Endothelial cell (in vitro differentiated cells): ENCODE data around the gene NPHP3. TPM values are rescaled to one million over a fixed set of nuclear protein-coding genes. Genes with fewer than 3 reads are reported as not detected.

ENCODE experiments used
- DNase-seq: peaks from one replicate; pipeline ENCODE4 v3.0.0; 2021; ENCODE audit warnings: low spot score
- H3K27ac Mint-ChIP-seq: one replicate; pipeline ENCODE4 v1.8.0; 2021; ENCODE audit warnings: mixed read lengths, inconsistent platforms; ENCODE audit not compliant: unreplicated experiment
- H3K27me3 Mint-ChIP-seq: one replicate; pipeline ENCODE4 v1.8.0; 2021; ENCODE audit warnings: mild to moderate bottlenecking, moderate library complexity, mixed read lengths, inconsistent platforms; ENCODE audit not compliant: unreplicated experiment
- H3K36me3 Mint-ChIP-seq: one replicate; pipeline ENCODE4 v1.8.0; 2021; ENCODE audit warnings: mild to moderate bottlenecking, low read depth, mixed read lengths, inconsistent platforms; ENCODE audit not compliant: unreplicated experiment
- H3K4me1 Mint-ChIP-seq: one replicate; pipeline ENCODE4 v1.8.0; 2021; ENCODE audit warnings: mild to moderate bottlenecking, mixed read lengths, inconsistent platforms; ENCODE audit not compliant: unreplicated experiment
- H3K4me3 Mint-ChIP-seq: one replicate; pipeline ENCODE4 v1.8.0; 2021; ENCODE audit warnings: mild to moderate bottlenecking, mixed read lengths, inconsistent platforms; ENCODE audit not compliant: unreplicated experiment
- H3K9me3 Mint-ChIP-seq: one replicate; pipeline ENCODE4 v1.8.0; 2021; ENCODE audit warnings: mixed read lengths, inconsistent platforms; ENCODE audit not compliant: unreplicated experiment
- CTCF ChIP-seq: fragments of 200-600 bp; sonication (generic); IDR thresholded peaks from one replicate; pipeline ENCODE4 v1.5.0; 2021; ENCODE audit warnings: antibody characterized with exemption; ENCODE audit not compliant: unreplicated experiment
- total RNA-seq: library from RNA; stranded (reverse); fragmentation: NEBNext Ultra II Directional; extraction: Animal tissue kit (Norgen Biotek cat#: 25700); gene quantifications from one replicate; pipeline ENCODE4 v1.2.1, GENCODE V29; 2021; ENCODE audit not compliant: unreplicated experiment

NPHP3 gene
- total RNA-seq, 1 donor from 2014 or later: 30.0 TPM

- Mint-ChIP-seq H3K36me3 (peaks cover 25% of the 10 kb centered on the region), H3K9me3 (no peaks in the 10 kb centered on the region), H3K4me1 (no peaks in the 10 kb centered on the region), H3K27ac (no peak overlapping the region), H3K27me3 (peaks cover 2% of the 10 kb centered on the region), H3K4me3 (no peak overlapping the region)
- no peak for TF ChIP-seq CTCF
- no peak for DNase-seq
Measured at GRCh38 chr3:132694991-132695390, 27.2 kb downstream of the NPHP3 start.

- no peak overlapping the region for H3K4me3 Mint-ChIP-seq
- DNase-seq: no peak
- H3K9me3 Mint-ChIP-seq: no peaks in the 10 kb centered on the region
- H3K36me3 Mint-ChIP-seq: peaks cover 23% of the 10 kb centered on the region
- TF ChIP-seq CTCF: no peak
- no peaks in the 10 kb centered on the region for H3K4me1 Mint-ChIP-seq
- no peaks in the 10 kb centered on the region for H3K27me3 Mint-ChIP-seq
- H3K27ac Mint-ChIP-seq: no peak overlapping the region
Measured at GRCh38 chr3:132690040-132690439, 32.2 kb downstream of the NPHP3 start.

GRCh38 chr3:132682201-132682600 is 40.0 kb downstream of the NPHP3 start:
- Mint-ChIP-seq H3K9me3 (no peaks in the 10 kb centered on the region), H3K27ac (no peak overlapping the region), H3K4me1 (no peaks in the 10 kb centered on the region)

DNA sequence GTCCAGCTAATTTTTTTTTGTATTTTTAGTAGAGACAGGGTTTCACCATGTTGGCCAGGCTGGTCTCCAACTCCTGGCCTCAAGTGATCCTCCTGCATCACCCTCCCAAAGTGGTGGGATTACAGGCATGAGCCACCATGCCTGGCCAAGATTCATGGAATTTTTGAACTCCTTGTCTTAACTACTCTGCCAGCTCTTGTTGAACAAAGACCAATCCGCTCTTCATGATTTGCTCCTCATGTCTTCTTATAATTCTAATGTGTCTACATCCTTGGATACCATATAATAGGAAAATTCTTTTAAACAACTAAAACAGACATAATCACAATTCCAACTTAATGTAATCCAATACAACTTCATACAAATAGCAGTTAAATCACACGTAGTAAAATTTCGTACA is 40.8 kb downstream of the NPHP3 start:
- Mint-ChIP-seq H3K4me3 (no peak overlapping the region), H3K27me3 (peaks cover 2% of the 10 kb centered on the region), H3K4me1 (no peaks in the 10 kb centered on the region), H3K36me3 (peaks cover 15% of the 10 kb centered on the region), H3K27ac (no peak overlapping the region), H3K9me3 (no peaks in the 10 kb centered on the region)
- DNase-seq: no peak
- TF ChIP-seq CTCF: no peak

More at GRCh38 chr3:132682201-132682600, 40.0 kb downstream of the NPHP3 start:
- Mint-ChIP-seq H3K27me3 (peaks cover 2% of the 10 kb centered on the region), H3K36me3 (peaks cover 16% of the 10 kb centered on the region), H3K4me3 (no peak overlapping the region)
- no peak for TF ChIP-seq CTCF
- no peak for DNase-seq

DNA sequence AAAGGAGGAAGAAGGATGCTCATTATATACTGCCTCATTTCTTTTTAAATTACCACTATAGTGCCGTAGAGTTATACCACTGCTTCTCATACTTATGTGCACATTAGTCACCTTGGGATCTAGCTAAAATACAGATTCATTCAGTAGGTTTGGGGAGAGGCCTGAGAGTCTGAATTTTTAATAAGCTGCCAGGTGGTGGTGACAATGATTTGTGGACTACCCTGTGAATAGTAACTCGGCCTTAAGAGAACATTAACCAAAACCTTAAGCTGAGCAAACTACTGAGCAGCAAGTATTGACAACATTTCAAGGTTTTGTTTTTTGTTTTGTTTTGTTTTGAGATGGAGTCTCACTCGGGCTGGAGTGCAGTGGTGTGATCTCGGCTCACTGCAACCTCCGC is 42.3 kb downstream of the NPHP3 start:
- H3K36me3 Mint-ChIP-seq: peaks cover 11% of the 10 kb centered on the region
- TF ChIP-seq CTCF: no peak
- H3K4me3 Mint-ChIP-seq: no peak overlapping the region
- no peak for DNase-seq
- H3K27ac Mint-ChIP-seq: no peak overlapping the region
- no peaks in the 10 kb centered on the region for H3K9me3 Mint-ChIP-seq
- H3K4me1 Mint-ChIP-seq: no peaks in the 10 kb centered on the region
- H3K27me3 Mint-ChIP-seq: peaks cover 2% of the 10 kb centered on the region
